A549 (cell line): ENCODE data around the gene RAPGEF4.

Experiments
- BHLHE40 ChIP-seq: IDR thresholded peaks from 2 replicates; pipeline ENCODE4 v1.6.1; 2012; ENCODE audit warnings: low read depth, low read length, inconsistent platforms
- CEBPB ChIP-seq, 2 experiments: fragments of >200 bp in 1 of 2; sonication (Bioruptor Twin) in 1 of 2; formaldehyde crosslinking in 1 of 2; IDR thresholded peaks; 2 replicates each; pipeline ENCODE4 v1.6.1; 2012 to 2016
- EP300 ChIP-seq, 2 experiments: fragments of >200 bp; sonication (Bioruptor Twin); formaldehyde crosslinking; IDR thresholded peaks; 2 replicates in 1 of 2; 3 replicates in 1 of 2; pipeline ENCODE4 v1.6.1; 2016 to 2017
- GATA3 ChIP-seq: IDR thresholded peaks from 2 replicates; pipeline ENCODE4 v1.6.1; 2012; ENCODE audit warnings: borderline replicate concordance
- JUNB ChIP-seq: fragments of >200 bp; sonication (Bioruptor Twin); formaldehyde crosslinking; IDR thresholded peaks from 2 replicates; pipeline ENCODE4 v1.6.1; 2016
- NPAS2 ChIP-seq: fragments of 250-450 bp; sonication (Bioruptor Pico); IDR thresholded peaks from 2 replicates; pipeline ENCODE4 v1.8.0; 2022; ENCODE audit warnings: mild to moderate bottlenecking, moderate library complexity, borderline replicate concordance
- POLR2A ChIP-seq: IDR thresholded peaks from 2 replicates; pipeline ENCODE4 v1.6.1; 2012; ENCODE audit warnings: mild to moderate bottlenecking, low read length
- RAD21 ChIP-seq, 2 experiments: fragments of >200 bp in 1 of 2; sonication (Bioruptor Twin) in 1 of 2; formaldehyde crosslinking in 1 of 2; IDR thresholded peaks in 1 of 2; conservative IDR thresholded peaks in 1 of 2; 2 replicates in 1 of 2; 3 replicates in 1 of 2; pipeline ENCODE4 v1.6.1; 2012 to 2018; ENCODE audit warnings: inconsistent platforms in 1 of 2
- RFX5 ChIP-seq: fragments of 450-650 bp; IDR thresholded peaks from 2 replicates; pipeline ENCODE4 v1.7.1; 2014; ENCODE audit warnings: antibody characterized with exemption, mild to moderate bottlenecking, moderate library complexity
- TP53 ChIP-seq: fragments of 250-450 bp; sonication (Bioruptor Pico); IDR thresholded peaks from 2 replicates; pipeline ENCODE4 v1.5.0; 2021; ENCODE audit warnings: mild to moderate bottlenecking, moderate library complexity
- USF2 ChIP-seq: fragments of 450-650 bp; IDR thresholded peaks from 2 replicates; pipeline ENCODE4 v1.6.1; 2014; ENCODE audit warnings: antibody characterized with exemption
- ZFP36 ChIP-seq: fragments of 450-650 bp; IDR thresholded peaks from 2 replicates; pipeline ENCODE4 v1.6.1; 2014; ENCODE audit warnings: borderline replicate concordance; ENCODE audit not compliant: partially characterized antibody
- TF ChIP-seq, protein P1 (sequence below): fragments of >200 bp; sonication (Bioruptor Twin); formaldehyde crosslinking; IDR thresholded peaks from 3 replicates; pipeline ENCODE4 v1.5.1; 2016

GRCh38 chr2:172889768-172890430 is 154.3 kb downstream of the RAPGEF4 start:
- TF ChIP-seq CEBPB (IDR thresholded peaks at IDR 0.05): no peak
- TF ChIP-seq EP300 (IDR thresholded peaks at IDR 0.05): no peak
- TF ChIP-seq, protein P1, sequence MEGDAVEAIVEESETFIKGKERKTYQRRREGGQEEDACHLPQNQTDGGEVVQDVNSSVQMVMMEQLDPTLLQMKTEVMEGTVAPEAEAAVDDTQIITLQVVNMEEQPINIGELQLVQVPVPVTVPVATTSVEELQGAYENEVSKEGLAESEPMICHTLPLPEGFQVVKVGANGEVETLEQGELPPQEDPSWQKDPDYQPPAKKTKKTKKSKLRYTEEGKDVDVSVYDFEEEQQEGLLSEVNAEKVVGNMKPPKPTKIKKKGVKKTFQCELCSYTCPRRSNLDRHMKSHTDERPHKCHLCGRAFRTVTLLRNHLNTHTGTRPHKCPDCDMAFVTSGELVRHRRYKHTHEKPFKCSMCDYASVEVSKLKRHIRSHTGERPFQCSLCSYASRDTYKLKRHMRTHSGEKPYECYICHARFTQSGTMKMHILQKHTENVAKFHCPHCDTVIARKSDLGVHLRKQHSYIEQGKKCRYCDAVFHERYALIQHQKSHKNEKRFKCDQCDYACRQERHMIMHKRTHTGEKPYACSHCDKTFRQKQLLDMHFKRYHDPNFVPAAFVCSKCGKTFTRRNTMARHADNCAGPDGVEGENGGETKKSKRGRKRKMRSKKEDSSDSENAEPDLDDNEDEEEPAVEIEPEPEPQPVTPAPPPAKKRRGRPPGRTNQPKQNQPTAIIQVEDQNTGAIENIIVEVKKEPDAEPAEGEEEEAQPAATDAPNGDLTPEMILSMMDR: no peak
- TF ChIP-seq RAD21 (conservative IDR thresholded peaks at IDR 0.05 in 1 of 2, IDR thresholded peaks at IDR 0.05 in 1 of 2): no peak
- no peak for TF ChIP-seq USF2
- no peak for TF ChIP-seq POLR2A
- TF ChIP-seq RFX5: no peak
- no peak for TF ChIP-seq TP53 (CRISPR knock-in tag)
- no peak for TF ChIP-seq BHLHE40
- no peak for TF ChIP-seq ZFP36
- no peak for TF ChIP-seq NPAS2
- no peak for TF ChIP-seq GATA3
- no peak for TF ChIP-seq JUNB
